C4-2B (cell line): ENCODE measurements around the gene CSNK2A3.

ENCODE experiments used
- ZFX ChIP-seq: fragments of 450-650 bp; IDR thresholded peaks from 2 replicates; pipeline ENCODE4 v1.6.1; 2017
- TF ChIP-seq, protein P1 (sequence below): fragments of 450-650 bp; conservative IDR thresholded peaks from 2 replicates; pipeline ENCODE4 v1.5.1; 2017; ENCODE audit warnings: mild to moderate bottlenecking

DNA sequence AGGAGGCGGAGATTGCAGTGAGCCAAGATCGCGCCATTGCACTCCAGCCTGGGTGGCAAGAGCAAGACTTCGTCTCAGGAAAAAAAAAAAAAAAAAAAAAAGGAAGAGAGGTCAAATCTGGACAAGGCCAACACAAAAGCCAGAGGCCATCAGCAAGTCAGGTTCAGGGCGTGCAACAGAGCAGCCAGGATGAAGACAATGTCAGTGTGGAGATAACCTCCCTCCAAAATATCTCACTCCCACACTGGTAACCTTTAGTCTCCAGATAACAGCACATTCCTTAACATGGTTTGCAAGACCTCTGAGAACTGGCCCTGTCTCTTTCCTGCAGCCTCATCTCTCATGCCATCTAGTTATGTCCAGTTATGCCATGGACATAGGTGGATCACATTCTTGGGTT, 4.7 kb downstream of the CSNK2A3 start:
- TF ChIP-seq, protein P1, sequence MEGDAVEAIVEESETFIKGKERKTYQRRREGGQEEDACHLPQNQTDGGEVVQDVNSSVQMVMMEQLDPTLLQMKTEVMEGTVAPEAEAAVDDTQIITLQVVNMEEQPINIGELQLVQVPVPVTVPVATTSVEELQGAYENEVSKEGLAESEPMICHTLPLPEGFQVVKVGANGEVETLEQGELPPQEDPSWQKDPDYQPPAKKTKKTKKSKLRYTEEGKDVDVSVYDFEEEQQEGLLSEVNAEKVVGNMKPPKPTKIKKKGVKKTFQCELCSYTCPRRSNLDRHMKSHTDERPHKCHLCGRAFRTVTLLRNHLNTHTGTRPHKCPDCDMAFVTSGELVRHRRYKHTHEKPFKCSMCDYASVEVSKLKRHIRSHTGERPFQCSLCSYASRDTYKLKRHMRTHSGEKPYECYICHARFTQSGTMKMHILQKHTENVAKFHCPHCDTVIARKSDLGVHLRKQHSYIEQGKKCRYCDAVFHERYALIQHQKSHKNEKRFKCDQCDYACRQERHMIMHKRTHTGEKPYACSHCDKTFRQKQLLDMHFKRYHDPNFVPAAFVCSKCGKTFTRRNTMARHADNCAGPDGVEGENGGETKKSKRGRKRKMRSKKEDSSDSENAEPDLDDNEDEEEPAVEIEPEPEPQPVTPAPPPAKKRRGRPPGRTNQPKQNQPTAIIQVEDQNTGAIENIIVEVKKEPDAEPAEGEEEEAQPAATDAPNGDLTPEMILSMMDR = no peak
- no peak for TF ChIP-seq ZFX
